Measurements from ENCODE around the gene TMEM139. TPM values are rescaled to one million over a fixed set of nuclear protein-coding genes. Genes with fewer than 3 reads are reported as not detected.
A peak's percentile ranks its signal among the peaks of the same experiment; 100 is the strongest.

Gene TMEM139
- total RNA-seq, 1 experiment from 2014 or later, result 0.85 TPM

- Histone ChIP-seq H2BK20ac (ENCODE audit: low read depth, low read length, poor library complexity, severe bottlenecking) (no peak overlapping the region), H4K8ac (replicated peaks; ENCODE audit: insufficient read length, low read depth, low read length) (no peak overlapping the region), H2BK5ac (ENCODE audit: insufficient read length, low read length) (no peak overlapping the region), H3K79me2 (ENCODE audit: insufficient read depth, low read length) (no peaks in the 10 kb centered on the region), H3K18ac (ENCODE audit: insufficient read length, low read depth, low read length) (no peak overlapping the region), H3K4ac (ENCODE audit: low read depth, low read length) (no peak overlapping the region), H4K91ac (ENCODE audit: insufficient read length, low read depth, low read length) (no peak overlapping the region), H3K9me3 (ENCODE audit: control insufficient read depth, low read depth, low read length) (no peaks in the 10 kb centered on the region), H3T11ph (ENCODE audit: low read length) (no peak overlapping the region), H3K4me1 (ENCODE audit: insufficient read depth, low read length) (no peaks in the 10 kb centered on the region), H3K23ac (ENCODE audit: insufficient read length, low read depth, low read length) (no peak overlapping the region), H3K23me2 (ENCODE audit: insufficient read length, low read depth, low read length, poor library complexity, severe bottlenecking) (no peaks in the 10 kb centered on the region), H3K27me3 (ENCODE audit: insufficient read depth, low read length) (no peaks in the 10 kb centered on the region), H2BK120ac (ENCODE audit: low read depth, low read length, poor library complexity, severe bottlenecking) (no peak overlapping the region), H3K79me1 (ENCODE audit: insufficient read depth, low read depth, low read length, poor library complexity, severe bottlenecking) (no peaks in the 10 kb centered on the region), H4K20me1 (ENCODE audit: control insufficient read depth, insufficient read depth, insufficient read length) (no peaks in the 10 kb centered on the region), H2AFZ (ENCODE audit: low read length) (no peak overlapping the region), H3K14ac (ENCODE audit: insufficient read depth, low read length) (no peak overlapping the region), H3K56ac (ENCODE audit: insufficient read length, low read depth, low read length) (no peak overlapping the region), H3K9ac (ENCODE audit: extremely low read depth, insufficient read length, low read length) (no peak overlapping the region), H2BK15ac (ENCODE audit: low read depth, low read length) (no peak overlapping the region), H2BK12ac (ENCODE audit: insufficient read length, low read depth, low read length) (no peak overlapping the region), H3K4me2 (ENCODE audit: insufficient read depth, insufficient read length, low read length) (no peak overlapping the region), H3K27ac (ENCODE audit: insufficient read length, low read depth, low read length) (no peak overlapping the region), H4K5ac (ENCODE audit: insufficient read length, low read depth, low read length) (no peak overlapping the region), H2AK5ac (ENCODE audit: insufficient read length, low read length) (no peak overlapping the region)
- WGBS (ENCODE audit: extremely low coverage, insufficient read length, low lambda C conversion rate), result no CpG with 5 or more reads among the region's 23 CpGs
- Mint-ChIP-seq H3K4me1 (peaks cover 19 to 26% of the 10 kb centered on the region in 2 experiments), H3K27me3 (ENCODE audit: low read depth) (peaks cover 4% of the 10 kb centered on the region), H3K27ac (peak overlapping the region in 1 of 3 experiments; percentile 28; a peak in 2 of 7 replicates), H3K4me3 (no peak overlapping the region), H3K9me3 (no peaks in the 10 kb centered on the region; a peak in 1 of 5 replicates), H3K36me3 (ENCODE audit: insufficient read depth in 1 of 3, low read depth in 3 of 3) (no peaks in the 10 kb centered on the region; a peak in 1 of 7 replicates)
- no peak for DNase-seq
- TF ChIP-seq CTCF (conservative IDR thresholded peaks at IDR 0.05), result no peak
Measured at GRCh38 chr7:143322760-143323633, 38.2 kb downstream of the TMEM139 start.
